Keratinocyte (primary cell): ENCODE results near the gene FSTL1.

ENCODE experiments used
- CTCF ChIP-seq, 3 experiments: IDR thresholded peaks in 1 of 3; conservative IDR thresholded peaks in 1 of 3; optimal IDR thresholded peaks in 1 of 3; 2 replicates in 2 of 3; 3 replicates in 1 of 3; pipeline versions ENCODE3 to v1.5.1; 2011; ENCODE audit warnings: low read length in 3 of 3, mild to moderate bottlenecking in 3 of 3, moderate library complexity in 2 of 3, control low read depth in 1 of 3, inconsistent platforms in 1 of 3; ENCODE audit not compliant: insufficient read depth in 2 of 3; ENCODE audit errors: extremely low read depth in 1 of 3
- EZH2 ChIP-seq: IDR thresholded peaks from one replicate; pipeline ENCODE4 v1.6.1; 2012; ENCODE audit warnings: inconsistent platforms, mild to moderate bottlenecking, low read length, moderate library complexity

- no peak for TF ChIP-seq CTCF (optimal IDR thresholded peaks at IDR 0.05 in 1 of 3, IDR thresholded peaks at IDR 0.05 in 1 of 3, conservative IDR thresholded peaks at IDR 0.05 in 1 of 3; ENCODE audit: extremely low read depth in 1 of 3, insufficient read depth in 2 of 3, low read length in 3 of 3)
- no peak for TF ChIP-seq EZH2
Measured at GRCh38 chr3:120369037-120369467, 81.7 kb downstream of the FSTL1 start.
